Pancreas (tissue), 10 donors: ENCODE data around the gene FMO2. TPM values are rescaled to one million over a fixed set of nuclear protein-coding genes. Genes with fewer than 3 reads are reported as not detected.

Source experiments
- ATAC-seq, 4 donors: fragments of 200-7000 bp; cut with Tn5 transposase; one replicate each; pipeline versions ENCODE4 v1.8.0 to v1.9.1; 2020; ENCODE audit warnings: mild to moderate bottlenecking in 4 of 4, moderate library complexity in 4 of 4
- DNase-seq, 6 donors: peaks; one replicate each; pipeline ENCODE4 v3.0.0-alpha.2; 2020
- FAIRE-seq: peaks from 2 replicates; lab custom pipeline; 2012; peaks lifted over from hg19 to GRCh38; lab: Jason Lieb, UNC
- H3K27ac ChIP-seq, 4 donors: fragments of 200-600 bp; sonication (generic); 1 replicate in 3 of 4; 2 replicates in 1 of 4; pipeline versions ENCODE4 v1.5.0 to v1.8.0; 2020
- H3K27me3 ChIP-seq, 4 donors: fragments of 200-600 bp; one replicate each; pipeline ENCODE4 v1.8.0; 2021
- H3K36me3 ChIP-seq, 3 donors: fragments of 200-600 bp; sonication (generic) in 1 of 3; one replicate each; pipeline versions ENCODE4 v1.5.0 to v1.8.0; 2020 to 2021
- H3K4me1 ChIP-seq, 3 donors: fragments of 200-600 bp; one replicate each; pipeline ENCODE4 v1.8.0; 2021
- H3K4me3 ChIP-seq, 4 donors: fragments of 200-600 bp; sonication (generic) in 2 of 4; one replicate each; pipeline versions ENCODE4 v1.5.0 to v1.8.0; 2020 to 2021
- H3K9me3 ChIP-seq, 4 donors: fragments of 200-600 bp; one replicate each; pipeline ENCODE4 v1.8.0; 2021
- CTCF ChIP-seq, 4 donors: fragments of 200-600 bp; sonication (generic) in 3 of 4; IDR thresholded peaks; one replicate each; pipeline versions ENCODE4 v1.5.0 to v1.8.0; 2021; ENCODE audit warnings: antibody characterized with exemption in 4 of 4
- WGBS, 2 donors: extraction: QIAGEN DNeasy Blood & Tissue Kit; methylation state at CpG; one replicate each; pipeline ENCODE4 v1.1.7; 2013; 5-methylcytosine and 5-hydroxymethylcytosine counted together
- intact Hi-C, 3 donors: fragments of 100-400 bp; cut with DNase I; formaldehyde crosslinking; loops; one replicate each; pipeline versions ENCODE4 v1.11.1 to v1.14.2; 2022
- polyA plus RNA-seq, 2 donors: library from polyadenylated mRNA; stranded (reverse); fragments of 200-250 nt; gene quantifications; one replicate each; pipeline ENCODE4 v1.2.3, GENCODE V29; 2013
- total RNA-seq, 6 donors: library from RNA; stranded (reverse); fragmentation: NEBNext Ultra II Directional in 4 of 6; extraction: Animal tissue kit (Norgen Biotek cat#: 25700) in 4 of 6; gene quantifications; one replicate each; pipeline versions ENCODE4 v1.2.1 to v1.2.4, GENCODE V29; 2021 to 2023
- donor health status: healthy with polysubstance abuse.
- donor health status: DM: no; HTN: no; CAD: no; lungs with moderate emphysema.
- donor health status: DM: no; HTN: no; CAD: no.
- donor health status: control.
- donor health status: control.
- donor health status: Bipolar disorder and iron deficiency.
- donor health status: DM: yes; HTN: yes; CAD: no.
- donor health status: DM: no; HTN: no; CAD: no.
- donor health status: DM: no; HTN: no; CAD: no.
- donor health status: DM: yes; HTN: yes; CAD: no.

FMO2 gene
- total and polyA plus RNA-seq, 8 donors: 2.3 to 9.6 (median 6.2) TPM

GRCh38 chr1:171245458-171246064, 60.5 kb downstream of the FMO2 start:
- Histone ChIP-seq H3K4me3 (no peak overlapping the region), H3K36me3 (no peaks in the 10 kb centered on the region), H3K9me3 (no peaks in the 10 kb centered on the region), H3K27ac (no peak overlapping the region), H3K4me1 (no peaks in the 10 kb centered on the region), H3K27me3 (no peaks in the 10 kb centered on the region)
- DNase-seq (peak in 1 of 6 donors; percentile 40), FAIRE-seq (no peak), ATAC-seq (peak; percentile 77 to 92 (median 86))
- peak; percentile 53 to 72 (median 68) for TF ChIP-seq CTCF (IDR thresholded peaks at IDR 0.05)
- intact Hi-C loops: loop anchor here in 1 of 3 donors (10.0 kb wide), 1 partner anchor 59 kb away; no protein-coding TSS in a partner anchor
- 36 to 40% methylated on average over 6 of the region's 6 CpGs for WGBS, 2 donors

GRCh38 chr1:171247501-171247900, 62.4 kb downstream of the FMO2 start:
- intact Hi-C loops: loop anchor here in 1 of 3 donors (10.0 kb wide), 1 partner anchor 57 kb away; no protein-coding TSS in a partner anchor
- ATAC-seq (no peak), DNase-seq (no peak), FAIRE-seq (no peak)
- H3K27ac ChIP-seq: no peak overlapping the region
- no peaks in the 10 kb centered on the region for H3K36me3 ChIP-seq
- 69 to 83% methylated on average over 4 of the region's 4 CpGs for WGBS, 2 donors
- no peaks in the 10 kb centered on the region for H3K9me3 ChIP-seq
- no peaks in the 10 kb centered on the region for H3K4me1 ChIP-seq
- no peak overlapping the region for H3K4me3 ChIP-seq
- no peak for TF ChIP-seq CTCF (IDR thresholded peaks at IDR 0.05)
- no peaks in the 10 kb centered on the region for H3K27me3 ChIP-seq

GRCh38 chr1:171248302-171248701, 63.2 kb downstream of the FMO2 start, which contains the start of gene FMO1:
TSS of gene FMO1 (plus strand) at chr1:171248494. CDS start at chr1:171258088, 9,594 bp downstream.
- Histone ChIP-seq H3K27me3 (no peaks in the 10 kb centered on the region), H3K36me3 (no peaks in the 10 kb centered on the region), H3K4me1 (no peaks in the 10 kb centered on the region), H3K4me3 (no peak within 1 kb of the TSS), H3K9me3 (no peaks in the 10 kb centered on the region), H3K27ac (peak within 1 kb of the TSS in 1 of 4 donors; percentile 13)
- peak in 2 of 4 donors; percentile 21 to 33 for ATAC-seq
- intact Hi-C loops: loop anchor here in 1 of 3 donors (10.0 kb wide), 1 partner anchor 56 kb away; no protein-coding TSS in a partner anchor
- TF ChIP-seq CTCF (IDR thresholded peaks at IDR 0.05): no peak
- 8 to 15% methylated on average over 4 of the region's 4 CpGs for WGBS, 2 donors
- no peak for DNase-seq
- no peak for FAIRE-seq

- no peaks in the 10 kb centered on the region for H3K36me3 ChIP-seq
- DNase-seq: no peak
- H3K4me1 ChIP-seq: no peaks in the 10 kb centered on the region
- no peak for ATAC-seq
- no peak for FAIRE-seq
- no peak overlapping the region for H3K4me3 ChIP-seq
- H3K27me3 ChIP-seq: no peaks in the 10 kb centered on the region
- intact Hi-C loops: loop anchor here in 1 of 3 donors (10.0 kb wide), 1 partner anchor 56 kb away; no protein-coding TSS in a partner anchor
- H3K9me3 ChIP-seq: no peaks in the 10 kb centered on the region
- no peak for TF ChIP-seq CTCF (IDR thresholded peaks at IDR 0.05)
- 46 to 62% methylated on average over 1 of the region's 1 CpG for WGBS, 2 donors
- H3K27ac ChIP-seq: peak overlapping the region in 1 of 4 donors; percentile 13
These were observed 63.7 kb downstream of the FMO2 start for GRCh38 chr1:171248841-171249240.

- FAIRE-seq (no peak), ATAC-seq (no peak), DNase-seq (no peak)
- no peaks in the 10 kb centered on the region for H3K27me3 ChIP-seq
- no peak for TF ChIP-seq CTCF (IDR thresholded peaks at IDR 0.05)
- intact Hi-C loops: no loop called here
- H3K4me3 ChIP-seq: no peak overlapping the region
- no peak overlapping the region for H3K27ac ChIP-seq
- WGBS, 2 donors: 88 to 89% methylated on average over 3 of the region's 3 CpGs
- H3K36me3 ChIP-seq: no peaks in the 10 kb centered on the region
- no peaks in the 10 kb centered on the region for H3K4me1 ChIP-seq
- H3K9me3 ChIP-seq: no peaks in the 10 kb centered on the region
These were observed 65.2 kb downstream of the FMO2 start for GRCh38 chr1:171250263-171250662.
